Activated T-cell treated with anti-CD3 and anti-CD28 coated beads for 24 hours (primary cell): ENCODE measurements around the gene TRIM67.
A peak's percentile ranks its signal among the peaks of the same experiment; 100 is the strongest.
"Not testable (repeated sequence)": the region's sequence is repeated elsewhere in the genome, so short reads cannot be mapped to it uniquely, and the experiment has no call there.

Source experiments
- DNase-seq: peaks from one replicate; pipeline ENCODE4 v3.0.0-alpha.2; 2020; ENCODE audit warnings: low read depth

Gene TRIM67

GRCh38 chr1:231203259-231204057 lies 41.6 kb downstream of the TRIM67 start:
- DNase-seq, result no peak

- DNase-seq, result no peak
Measured at GRCh38 chr1:231206856-231207255, 45.0 kb downstream of the TRIM67 start.

GRCh38 chr1:231207437-231207836 lies 45.6 kb downstream of the TRIM67 start:
- no peak for DNase-seq

GRCh38 chr1:231208980-231209379 lies 47.1 kb downstream of the TRIM67 start:
- DNase-seq, result no peak

- no peak for DNase-seq
Measured at GRCh38 chr1:231209531-231209930, 47.7 kb downstream of the TRIM67 start.

- no peak for DNase-seq
Measured at GRCh38 chr1:231210126-231210525, 48.3 kb downstream of the TRIM67 start.

GRCh38 chr1:231211005-231211857 lies 49.4 kb downstream of the TRIM67 start:
- DNase-seq, result peak; percentile 87

GRCh38 chr1:231212301-231212700 lies 50.4 kb downstream of the TRIM67 start:
- DNase-seq, result not testable (repeated sequence)

- DNase-seq, result no peak
Measured at GRCh38 chr1:231213831-231214573, 52.1 kb downstream of the TRIM67 start.

- DNase-seq, result no peak
Measured at GRCh38 chr1:231214918-231215680, 53.2 kb downstream of the TRIM67 start.

- DNase-seq, result no peak
Measured at GRCh38 chr1:231215681-231216385, 54.0 kb downstream of the TRIM67 start.

- no peak for DNase-seq
Measured at GRCh38 chr1:231216498-231216897, 54.6 kb downstream of the TRIM67 start.

GRCh38 chr1:231217056-231217455 lies 55.2 kb downstream of the TRIM67 start:
- no peak for DNase-seq

- no peak for DNase-seq
Measured at GRCh38 chr1:231218078-231218477, 56.2 kb downstream of the TRIM67 start.

- no peak for DNase-seq
Measured at GRCh38 chr1:231219422-231220401, 57.9 kb downstream of the TRIM67 start.

GRCh38 chr1:231220801-231221200 lies 58.9 kb downstream of the TRIM67 start:
- DNase-seq, result no peak

- no peak for DNase-seq
Measured at GRCh38 chr1:231226156-231226555, 64.3 kb downstream of the TRIM67 start.

GRCh38 chr1:231231511-231231910 lies 69.7 kb downstream of the TRIM67 start:
- DNase-seq, result no peak

- no peak for DNase-seq
Measured at GRCh38 chr1:231232870-231233734, 71.2 kb downstream of the TRIM67 start.
